ENCODE results near the gene LDB2.

DNA sequence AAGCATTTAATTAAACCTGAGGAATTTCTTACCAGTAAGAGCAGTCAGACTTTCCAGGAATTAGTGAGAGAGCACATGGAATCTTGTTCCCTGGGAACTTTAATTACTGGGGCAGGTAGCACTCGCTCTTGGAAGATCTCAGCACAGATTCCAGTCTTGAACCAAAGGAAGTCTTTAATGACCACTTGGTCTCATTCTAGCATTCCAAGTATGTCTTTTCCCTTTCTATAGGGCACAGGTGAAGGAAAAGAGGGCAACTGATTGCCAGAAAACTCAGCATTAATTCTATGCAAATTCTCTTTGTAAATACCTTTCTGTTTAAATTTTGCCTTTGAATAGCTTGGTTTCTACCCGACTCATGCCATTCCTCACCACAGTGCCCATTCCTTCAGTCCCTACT lies 236.6 kb downstream of the LDB2 start:
- TF ChIP-seq POLR2A (IDR thresholded peaks at IDR 0.05), result no peak
- no peak for TF ChIP-seq CTCF (IDR thresholded peaks at IDR 0.05)

Measured in tibial nerve (tissue), 3 donors.